NCI-H524 (cell line): ENCODE data around the gene BCAR1.
"Not testable (repeated sequence)": the region's sequence is repeated elsewhere in the genome, so short reads cannot be mapped to it uniquely, and the experiment has no call there.

Source experiments
- DNase-seq, 2 experiments: peaks; one replicate each; lab custom pipeline; 2025; lab: John Stamatoyannopoulos, UW

Gene BCAR1

DNA sequence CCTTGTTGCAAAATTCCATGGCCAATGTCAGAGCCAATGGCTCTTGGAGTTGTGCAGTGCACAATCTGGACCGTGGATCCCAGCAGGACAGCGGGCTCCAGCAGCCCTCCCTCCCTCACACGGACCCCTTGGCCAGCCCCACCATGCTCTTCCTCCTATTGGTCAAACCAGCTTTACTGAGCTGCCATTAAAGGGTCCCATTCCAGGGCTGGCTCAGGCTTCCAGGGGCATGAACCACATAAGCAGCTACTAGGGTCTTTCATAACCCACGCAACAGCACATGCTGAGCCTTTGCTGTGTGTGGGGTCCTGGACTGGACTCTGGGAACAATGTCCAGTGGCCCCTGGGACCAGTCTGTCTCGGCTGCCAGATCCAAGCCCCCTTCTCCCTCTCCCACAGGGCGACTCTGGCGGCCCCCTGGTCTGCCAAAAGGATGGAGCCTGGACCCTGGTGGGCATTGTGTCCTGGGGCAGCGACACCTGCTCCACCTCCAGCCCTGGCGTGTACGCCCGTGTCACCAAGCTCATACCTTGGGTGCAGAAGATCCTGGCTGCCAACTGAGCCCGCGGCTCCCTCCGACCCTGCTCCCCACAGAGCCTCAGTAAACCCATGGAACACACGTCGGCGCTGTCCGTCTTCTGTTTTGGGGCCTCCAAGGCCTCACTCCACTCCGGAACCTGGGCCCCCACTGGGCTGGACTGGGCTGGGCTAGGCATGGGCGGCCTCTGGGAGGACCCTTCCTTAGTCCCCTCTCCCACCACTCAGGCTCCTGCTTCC lies 26.9 kb downstream of the BCAR1 start:
- DNase-seq, result no peak

DNA sequence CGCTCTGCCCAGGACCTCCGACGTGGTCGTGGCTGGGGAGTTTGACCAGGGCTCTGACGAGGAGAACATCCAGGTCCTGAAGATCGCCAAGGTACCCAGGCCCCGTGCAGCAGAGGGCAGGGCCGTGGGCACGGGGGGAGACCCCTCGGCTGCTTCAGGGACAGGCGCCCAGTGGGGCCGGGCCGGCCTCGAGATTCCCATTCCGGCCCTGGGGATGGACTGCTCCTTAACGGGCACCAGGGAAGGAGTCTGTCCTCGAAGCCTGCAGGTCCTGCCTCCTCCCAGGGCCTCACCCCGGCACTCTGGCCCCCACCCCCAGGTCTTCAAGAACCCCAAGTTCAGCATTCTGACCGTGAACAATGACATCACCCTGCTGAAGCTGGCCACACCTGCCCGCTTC lies 28.3 kb downstream of the BCAR1 start:
- DNase-seq, result not testable (repeated sequence)

DNA sequence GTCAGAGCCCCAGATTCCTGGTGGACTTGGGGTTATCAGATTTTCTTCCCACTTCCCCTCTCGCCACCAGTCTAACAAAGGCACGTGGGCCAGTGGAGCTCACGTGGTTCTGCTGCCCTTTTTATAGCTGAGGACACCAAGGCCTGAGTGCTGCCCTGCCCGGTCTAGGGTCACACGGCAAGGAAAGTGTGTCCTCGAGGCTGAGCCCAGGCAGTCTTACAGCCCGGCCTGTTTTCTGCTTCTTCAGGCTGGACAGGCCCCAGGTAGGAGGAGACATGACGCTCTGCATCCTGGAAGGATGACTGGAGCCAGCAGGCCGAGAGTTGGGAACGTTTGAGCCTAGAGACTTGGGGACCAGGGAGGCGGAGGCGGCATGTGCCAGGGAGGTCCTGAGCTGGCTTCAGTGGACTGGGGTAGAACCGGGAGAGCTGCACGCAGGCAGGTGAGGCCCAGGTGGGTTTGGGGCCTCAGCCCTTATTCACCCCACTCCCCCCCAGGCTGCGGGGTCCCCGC lies 29.1 kb downstream of the BCAR1 start:
- no peak for DNase-seq

GRCh38 chr16:75219838-75220237 lies 31.6 kb downstream of the BCAR1 start:
- DNase-seq, result no peak

DNA sequence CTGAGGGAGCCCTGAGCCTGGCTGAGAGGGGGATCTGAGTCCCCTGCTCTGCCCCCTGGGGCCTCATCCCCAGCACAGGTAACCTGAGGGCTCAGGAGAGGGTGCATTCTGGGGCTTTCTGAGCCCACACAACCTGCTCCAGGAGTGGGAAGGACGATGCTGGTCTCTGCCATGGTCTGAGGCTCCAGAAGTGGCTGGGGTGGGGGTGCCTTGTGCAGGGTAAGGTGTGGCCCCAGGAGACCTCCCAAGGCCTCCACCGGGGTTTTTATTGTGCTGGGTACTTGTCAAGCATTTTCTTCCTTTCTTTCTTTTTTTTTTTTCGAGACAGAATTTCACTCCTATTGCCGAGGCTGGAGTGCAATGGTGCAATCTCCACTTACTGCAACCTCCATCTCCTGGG lies 32.3 kb downstream of the BCAR1 start:
- no peak for DNase-seq

DNA sequence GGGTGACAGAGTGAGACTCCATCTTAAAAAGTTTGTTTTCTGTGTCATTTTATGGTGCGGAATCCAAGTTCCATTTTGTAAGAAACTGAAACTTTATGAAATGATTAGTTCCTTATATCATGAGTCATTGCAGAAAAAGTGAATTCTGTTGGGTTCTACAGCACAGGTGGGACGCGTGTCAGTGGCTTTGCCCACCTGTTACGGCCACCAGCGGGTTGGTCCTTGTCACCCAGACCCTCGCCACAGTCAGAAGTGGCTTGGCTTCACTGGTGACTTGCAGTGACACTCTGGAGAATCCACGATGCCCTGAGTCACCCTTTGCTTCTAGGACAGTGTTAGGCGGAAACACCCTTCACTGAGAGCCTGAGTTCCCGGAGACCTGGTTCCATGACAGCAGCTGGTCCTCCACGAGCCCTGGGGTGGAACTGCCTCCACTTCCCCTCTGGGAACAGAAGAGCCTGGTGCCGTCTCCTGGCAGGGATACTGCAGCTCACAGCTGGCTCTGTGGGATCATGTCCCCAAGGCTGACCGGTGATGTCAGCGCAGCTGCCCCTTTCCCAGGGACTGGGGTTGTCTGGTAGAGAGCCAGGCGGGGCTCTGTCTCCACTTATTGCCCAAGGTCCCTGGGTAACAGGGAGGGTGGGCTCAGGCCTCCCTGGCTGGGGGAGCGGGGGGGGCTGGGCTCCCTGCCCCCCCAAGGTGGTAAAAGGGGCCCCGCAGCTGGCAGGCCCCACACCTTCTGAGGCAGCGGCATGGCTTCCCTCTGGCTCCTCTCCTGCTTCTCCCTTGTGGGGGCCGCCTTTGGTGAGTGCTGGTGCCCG lies 33.0 kb downstream of the BCAR1 start, which contains the start of gene CTRB1:
Gene CTRB1, plus strand, starts transcription at position 733 of the 821 bp plus-strand sequence. Its CDS starts 20 bp downstream, at position 753.
- no peak for DNase-seq

DNA sequence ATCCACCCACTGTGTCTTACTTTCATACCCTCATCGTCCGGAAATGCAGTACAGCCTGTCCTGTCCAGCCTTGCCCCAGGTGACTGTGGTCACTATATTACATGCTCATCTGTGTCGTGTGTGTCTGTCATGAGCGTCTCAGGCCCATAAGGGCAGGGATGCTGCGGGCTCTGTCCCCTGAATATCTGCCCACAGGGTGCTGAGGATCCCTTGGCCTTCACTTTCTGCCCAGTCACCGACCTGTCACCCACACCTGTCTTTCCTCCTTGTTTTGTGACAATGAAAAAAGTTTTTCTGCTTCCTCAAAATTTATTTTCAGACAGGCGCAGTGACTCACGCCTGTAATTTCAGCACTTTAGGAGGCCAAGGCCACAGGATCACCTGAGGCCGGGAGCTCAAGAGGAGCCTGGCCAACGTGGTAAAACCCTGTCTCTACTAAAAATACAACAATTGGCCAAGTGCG lies 34.0 kb downstream of the BCAR1 start:
- no peak for DNase-seq

DNA sequence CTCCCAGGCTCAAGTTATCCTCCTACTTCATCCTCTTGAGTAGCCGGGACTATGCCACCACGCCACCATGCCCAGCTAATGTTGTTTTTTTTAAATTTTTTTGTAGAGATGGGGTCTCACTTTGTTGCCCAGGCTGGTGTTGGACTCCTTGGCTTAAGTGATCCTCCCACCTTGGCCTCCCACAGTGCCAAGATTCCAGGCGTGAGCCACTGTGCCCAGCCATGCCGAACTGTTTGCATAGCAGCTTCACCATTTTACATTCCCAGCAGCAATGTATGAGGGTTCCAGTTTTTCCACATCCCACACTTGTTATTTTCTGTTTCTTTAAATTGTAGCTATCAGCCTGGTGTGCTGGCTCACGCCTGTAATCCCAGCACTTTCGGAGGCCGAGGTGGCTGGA lies 34.8 kb downstream of the BCAR1 start:
- DNase-seq, result no peak

DNA sequence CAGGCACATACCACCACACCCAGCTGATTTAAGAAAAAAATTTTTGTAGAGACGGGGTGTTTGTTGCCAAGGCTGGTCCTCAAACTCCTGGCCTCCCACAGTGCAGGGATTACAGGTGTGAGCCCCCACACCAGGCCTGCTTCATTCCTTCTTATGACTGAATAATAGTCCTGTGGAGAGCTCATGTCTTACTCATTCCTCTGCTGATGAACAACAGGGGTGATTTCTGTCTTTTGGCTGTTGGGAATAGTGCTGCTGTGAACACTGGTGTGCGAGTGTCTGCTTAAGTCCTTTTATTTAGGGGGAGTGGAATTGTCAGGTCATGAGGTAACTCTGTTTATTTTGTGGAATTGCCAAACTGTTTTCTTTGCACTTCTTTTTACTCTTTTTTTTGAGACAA lies 35.3 kb downstream of the BCAR1 start:
- DNase-seq, result no peak

GRCh38 chr16:75211286-75211685 lies 40.1 kb downstream of the BCAR1 start:
- not testable (repeated sequence) for DNase-seq

GRCh38 chr16:75209944-75210343 lies 41.5 kb downstream of the BCAR1 start:
- no peak for DNase-seq

DNA sequence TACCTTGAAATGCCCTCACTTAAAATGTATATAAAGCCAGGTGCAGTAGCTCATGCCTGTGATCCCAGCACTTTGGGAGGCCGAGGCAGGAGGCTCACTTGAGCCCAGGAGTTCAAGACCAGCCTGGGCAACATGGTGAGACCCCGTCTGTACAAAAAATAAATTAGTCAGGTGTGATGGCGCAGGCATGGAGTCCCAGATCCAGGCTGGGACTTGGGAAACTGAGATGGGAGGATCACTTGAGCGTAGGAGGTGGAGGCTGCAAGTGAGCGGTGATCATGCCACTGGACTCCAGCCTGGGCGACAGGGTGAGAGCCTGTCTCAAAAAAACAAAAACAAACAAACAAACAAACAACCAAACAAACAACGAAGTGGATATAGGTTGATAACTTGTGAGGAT lies 41.9 kb downstream of the BCAR1 start:
- not testable (repeated sequence) for DNase-seq

GRCh38 chr16:75208861-75209505 lies 42.4 kb downstream of the BCAR1 start:
- no peak for DNase-seq

- DNase-seq, result no peak
Observed at GRCh38 chr16:75208242-75208825, 43.1 kb downstream of the BCAR1 start.

DNA sequence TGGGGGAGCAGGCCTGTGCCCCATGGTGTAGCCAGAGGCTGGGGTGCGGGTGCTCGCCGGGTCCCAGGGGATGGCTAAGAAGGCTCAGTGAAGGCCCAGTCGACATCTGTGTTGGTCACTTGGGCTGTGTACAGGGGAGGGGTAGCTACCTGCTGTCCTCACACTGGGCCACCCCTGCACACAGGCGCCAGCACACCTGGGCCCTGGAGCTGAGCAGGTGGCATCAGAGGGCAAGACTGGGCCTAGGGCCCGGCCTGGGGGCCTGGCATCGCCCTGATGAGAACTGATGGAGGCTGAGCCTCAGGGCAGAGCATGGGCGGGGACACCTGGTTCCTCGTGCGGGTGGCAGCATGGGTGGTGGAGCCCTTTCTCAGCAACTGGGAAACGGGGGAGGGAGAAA lies 43.6 kb downstream of the BCAR1 start:
- no peak for DNase-seq

- no peak for DNase-seq
Observed at GRCh38 chr16:75206749-75207451, 44.5 kb downstream of the BCAR1 start, which contains the start of gene CTRB2. Gene CTRB2 (minus strand): TSS chr16:75207161. CDS start chr16:75207141, 20 bp downstream.

DNA sequence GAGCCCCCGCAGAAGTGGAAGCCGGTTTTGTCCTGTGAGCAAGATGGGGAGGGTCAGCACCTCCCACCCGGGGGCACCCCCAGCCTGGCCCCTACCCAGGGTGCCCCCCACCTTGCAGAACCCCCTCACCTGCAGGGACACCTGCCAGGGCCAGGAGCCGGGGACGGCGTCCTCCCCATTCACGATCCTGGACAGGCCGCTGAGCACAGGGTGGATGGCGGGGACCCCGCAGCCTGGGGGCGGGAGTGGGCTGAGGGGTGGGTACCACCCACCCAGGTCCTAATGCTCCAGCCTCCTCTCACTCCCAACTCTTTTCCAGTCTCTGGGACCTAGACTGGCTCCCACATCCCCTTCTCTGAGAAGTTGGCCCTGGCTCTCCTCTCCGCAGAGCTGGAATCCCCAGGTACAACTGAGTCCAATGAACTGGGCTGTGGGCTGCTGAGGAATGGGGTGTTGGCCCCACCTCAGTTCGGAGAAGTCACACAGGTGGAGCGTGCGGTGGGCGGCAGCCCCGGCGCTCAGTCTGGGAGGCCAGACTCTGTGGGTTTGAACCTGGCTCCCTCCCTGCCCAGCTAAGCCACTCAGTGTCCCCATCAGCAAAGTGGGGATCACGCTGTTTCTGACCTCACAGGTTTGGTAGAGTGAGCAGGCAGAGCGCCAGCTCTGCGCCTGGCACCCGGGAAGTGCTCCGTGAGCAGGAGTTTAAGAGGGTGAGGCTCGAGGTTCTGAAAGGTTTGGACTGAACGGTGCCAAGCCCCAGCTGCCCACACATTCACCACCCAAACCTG lies 45.3 kb downstream of the BCAR1 start:
- DNase-seq, result not testable (repeated sequence)

DNA sequence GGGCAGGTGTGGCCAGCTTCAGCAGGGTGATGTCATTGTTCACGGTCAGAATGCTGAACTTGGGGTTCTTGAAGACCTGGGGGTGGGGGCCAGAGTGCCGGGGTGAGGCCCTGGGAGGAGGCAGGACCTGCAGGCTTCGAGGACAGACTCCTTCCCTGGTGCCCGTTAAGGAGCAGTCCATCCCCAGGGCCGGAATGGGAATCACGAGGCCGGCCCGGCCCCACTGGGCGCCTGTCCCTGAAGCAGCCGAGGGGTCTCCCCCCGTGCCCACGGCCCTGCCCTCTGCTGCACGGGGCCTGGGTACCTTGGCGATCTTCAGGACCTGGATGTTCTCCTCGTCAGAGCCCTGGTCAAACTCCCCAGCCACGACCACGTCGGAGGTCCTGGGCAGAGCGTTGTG lies 46.0 kb downstream of the BCAR1 start:
- not testable (repeated sequence) for DNase-seq

DNA sequence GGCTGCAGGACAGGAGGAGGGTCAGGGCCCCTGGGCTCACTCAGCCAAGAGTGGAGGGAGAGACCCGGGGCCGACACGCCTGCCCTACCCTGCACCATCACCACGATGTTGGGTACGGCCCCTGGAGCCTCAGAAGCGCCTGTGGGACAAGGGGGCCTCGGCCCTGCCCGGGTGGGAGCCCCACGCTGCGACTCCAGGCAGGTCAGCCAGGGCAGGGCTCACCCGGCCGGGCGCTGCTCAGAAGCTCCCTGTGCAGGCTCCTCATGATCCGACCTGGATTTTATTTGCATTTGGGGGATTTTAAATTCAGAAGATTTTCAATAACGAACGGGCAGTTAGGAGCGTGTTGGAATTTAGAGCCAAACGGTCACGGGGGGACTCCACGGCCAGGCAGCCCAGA lies 46.5 kb downstream of the BCAR1 start:
- DNase-seq, result not testable (repeated sequence)

DNA sequence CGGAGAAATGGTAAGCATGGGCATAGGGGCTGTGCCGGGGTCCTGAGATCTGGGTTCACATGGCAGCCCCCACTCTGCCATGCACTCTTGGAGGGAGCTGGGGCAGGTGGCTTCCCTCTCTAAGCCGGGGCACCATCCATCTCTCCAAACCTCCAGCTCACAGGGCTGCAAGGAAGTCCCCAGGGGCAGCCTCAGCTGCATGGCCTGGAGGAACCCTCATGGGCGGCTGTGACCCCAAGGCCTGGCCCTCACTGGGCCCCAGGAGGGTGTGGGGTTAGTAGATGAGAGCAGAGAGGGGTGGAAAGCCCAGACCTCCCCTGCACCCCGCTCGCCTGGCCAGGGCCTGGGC lies 47.0 kb downstream of the BCAR1 start:
- no peak for DNase-seq
